ENCODE data around the gene MIF.

GRCh38 chr22:23897320-23897719 lies 3.1 kb downstream of the MIF start:
- TF ChIP-seq CTCF (IDR thresholded peaks at IDR 0.05; ENCODE audit: low read depth, low read length) (no peak), EZH2phosphoT487 (IDR thresholded peaks at IDR 0.05; ENCODE audit: low read depth) (no peak)

All from OCI-LY3 (cell line).